WTC11 (cell line): Measurements from ENCODE around the gene CLCA1. TPM values are rescaled to one million over a fixed set of nuclear protein-coding genes. Genes with fewer than 3 reads are reported as not detected.

Source experiments
- ATAC-seq: fragments of 200-7000 bp; cut with Tn5 transposase; 2 replicates; pipeline ENCODE4 v1.10.0; 2021; ENCODE audit warnings: mild to moderate bottlenecking, moderate library complexity
- CTCF ChIA-PET: fragments of 300-600 bp; sonication (Branson Sonifier 250); formaldehyde crosslinking; loops from one replicate; lab custom pipeline; 2021; ENCODE audit warnings: antibody characterized with exemption; lab: Charles Lee
- POLR2A ChIA-PET: fragments of 350-600 bp; sonication (Branson Sonifier 250); formaldehyde crosslinking; loops from one replicate; lab custom pipeline; 2021; ENCODE audit warnings: antibody characterized with exemption; lab: Charles Lee
- DNase-seq: peaks from one replicate; pipeline ENCODE4 v3.0.0; 2021; ENCODE audit warnings: low spot score
- H3K27ac Mint-ChIP-seq: 2 replicates; pipeline ENCODE4 v1.8.0; 2021; ENCODE audit warnings: mixed read lengths
- H3K27me3 Mint-ChIP-seq: 2 replicates; pipeline ENCODE4 v1.8.0; 2021; ENCODE audit warnings: low read depth, mild to moderate bottlenecking, moderate library complexity, mixed read lengths
- H3K36me3 Mint-ChIP-seq: 2 replicates; pipeline ENCODE4 v1.8.0; 2021; ENCODE audit warnings: mixed read lengths
- H3K4me1 Mint-ChIP-seq: 2 replicates; pipeline ENCODE4 v1.8.0; 2022; ENCODE audit warnings: mixed read lengths
- H3K4me3 Mint-ChIP-seq: 2 replicates; pipeline ENCODE4 v1.8.0; 2021; ENCODE audit warnings: mild to moderate bottlenecking, moderate library complexity, mixed read lengths
- H3K9me3 Mint-ChIP-seq: 2 replicates; pipeline ENCODE4 v1.8.0; 2021; ENCODE audit warnings: mixed read lengths
- ATF1 ChIP-seq: sonication (generic); formaldehyde crosslinking; IDR thresholded peaks from 2 replicates; pipeline ENCODE4 v1.8.1; 2023; ENCODE audit warnings: mild to moderate bottlenecking, moderate library complexity, missing genetic modification reagents
- GABPB1 ChIP-seq: sonication (generic); formaldehyde crosslinking; IDR thresholded peaks from 2 replicates; pipeline ENCODE4 v1.8.1; 2023; ENCODE audit warnings: mild to moderate bottlenecking, missing genetic modification reagents
- GTF2I ChIP-seq: fragments of 250-450 bp; sonication (Bioruptor Pico); conservative IDR thresholded peaks from 2 replicates; pipeline ENCODE4 v1.4.0; 2021; ENCODE audit warnings: mild to moderate bottlenecking
- JUN ChIP-seq: sonication (generic); formaldehyde crosslinking; IDR thresholded peaks from 2 replicates; pipeline ENCODE4 v1.8.0; 2023; ENCODE audit warnings: mild to moderate bottlenecking, missing genetic modification reagents
- NR2C2 ChIP-seq: sonication (generic); formaldehyde crosslinking; IDR thresholded peaks from 2 replicates; pipeline ENCODE4 v1.8.0; 2022; ENCODE audit warnings: mild to moderate bottlenecking, missing genetic modification reagents
- NR3C1 ChIP-seq: sonication (generic); formaldehyde crosslinking; conservative IDR thresholded peaks from 2 replicates; pipeline ENCODE4 v1.8.1; 2023; ENCODE audit warnings: low read depth, mild to moderate bottlenecking, missing genetic modification reagents
- RELA ChIP-seq: sonication (generic); formaldehyde crosslinking; IDR thresholded peaks from 2 replicates; pipeline ENCODE4 v1.8.1; 2022; ENCODE audit warnings: missing genetic modification reagents, mild to moderate bottlenecking, borderline replicate concordance
- SMAD3 ChIP-seq: sonication (generic); formaldehyde crosslinking; IDR thresholded peaks from 2 replicates; pipeline ENCODE4 v1.8.0; 2022; ENCODE audit warnings: missing genetic modification reagents, mild to moderate bottlenecking, borderline replicate concordance
- SMAD4 ChIP-seq: sonication (generic); formaldehyde crosslinking; IDR thresholded peaks from 2 replicates; pipeline ENCODE4 v1.8.0; 2022; ENCODE audit warnings: mild to moderate bottlenecking, missing genetic modification reagents
- TEAD1 ChIP-seq: sonication (generic); formaldehyde crosslinking; IDR thresholded peaks from 2 replicates; pipeline ENCODE4 v1.8.0; 2022; ENCODE audit warnings: mild to moderate bottlenecking, missing genetic modification reagents
- ZNF263 ChIP-seq: sonication (generic); formaldehyde crosslinking; IDR thresholded peaks from 2 replicates; pipeline ENCODE4 v1.8.1; 2022; ENCODE audit warnings: low read depth, mild to moderate bottlenecking, moderate library complexity, missing genetic modification reagents
- ZNF416 ChIP-seq: fragments of 250-450 bp; sonication (Bioruptor Pico); IDR thresholded peaks from 2 replicates; pipeline ENCODE4 v1.9.0; 2021; ENCODE audit warnings: mild to moderate bottlenecking, inconsistent platforms
- total RNA-seq: library from RNA; stranded (reverse); gene quantifications from 3 replicates; pipeline ENCODE4 v1.2.3, GENCODE V29; 2021
- TF ChIP-seq, protein P1 (sequence below): fragments of 250-450 bp; sonication (Bioruptor Pico); IDR thresholded peaks from 2 replicates; pipeline ENCODE4 v1.9.0; 2021; ENCODE audit warnings: mild to moderate bottlenecking
- TF ChIP-seq, protein P2 (sequence below): sonication (generic); formaldehyde crosslinking; IDR thresholded peaks from 2 replicates; pipeline ENCODE4 v1.8.1; 2022; ENCODE audit warnings: low read depth, mild to moderate bottlenecking, moderate library complexity, missing genetic modification reagents, borderline replicate concordance
- TF ChIP-seq, protein P3 (sequence below): sonication (generic); formaldehyde crosslinking; IDR thresholded peaks from 2 replicates; pipeline ENCODE4 v1.8.1; 2023; ENCODE audit warnings: mild to moderate bottlenecking, missing genetic modification reagents
- TF ChIP-seq, protein P4 (sequence below): sonication (generic); formaldehyde crosslinking; conservative IDR thresholded peaks from 2 replicates; pipeline ENCODE4 v1.8.1; 2022; ENCODE audit warnings: mild to moderate bottlenecking, missing genetic modification reagents
- TF ChIP-seq, protein P5 (sequence below): sonication (generic); formaldehyde crosslinking; conservative IDR thresholded peaks from 2 replicates; pipeline ENCODE4 v1.8.1; 2023; ENCODE audit warnings: mild to moderate bottlenecking, low read depth, missing genetic modification reagents, moderate library complexity
- TF ChIP-seq, protein P6 (sequence below): fragments of 250-450 bp; sonication (Bioruptor Pico); IDR thresholded peaks from 2 replicates; pipeline ENCODE4 v1.8.0; 2021; ENCODE audit warnings: mild to moderate bottlenecking
- TF ChIP-seq, protein P7 (sequence below): sonication (generic); formaldehyde crosslinking; IDR thresholded peaks from 2 replicates; pipeline ENCODE4 v1.8.0; 2022; ENCODE audit warnings: mild to moderate bottlenecking, missing genetic modification reagents

The CLCA1 gene
- total RNA-seq, 1 experiment from 2014 or later: 0.11 TPM

DNA sequence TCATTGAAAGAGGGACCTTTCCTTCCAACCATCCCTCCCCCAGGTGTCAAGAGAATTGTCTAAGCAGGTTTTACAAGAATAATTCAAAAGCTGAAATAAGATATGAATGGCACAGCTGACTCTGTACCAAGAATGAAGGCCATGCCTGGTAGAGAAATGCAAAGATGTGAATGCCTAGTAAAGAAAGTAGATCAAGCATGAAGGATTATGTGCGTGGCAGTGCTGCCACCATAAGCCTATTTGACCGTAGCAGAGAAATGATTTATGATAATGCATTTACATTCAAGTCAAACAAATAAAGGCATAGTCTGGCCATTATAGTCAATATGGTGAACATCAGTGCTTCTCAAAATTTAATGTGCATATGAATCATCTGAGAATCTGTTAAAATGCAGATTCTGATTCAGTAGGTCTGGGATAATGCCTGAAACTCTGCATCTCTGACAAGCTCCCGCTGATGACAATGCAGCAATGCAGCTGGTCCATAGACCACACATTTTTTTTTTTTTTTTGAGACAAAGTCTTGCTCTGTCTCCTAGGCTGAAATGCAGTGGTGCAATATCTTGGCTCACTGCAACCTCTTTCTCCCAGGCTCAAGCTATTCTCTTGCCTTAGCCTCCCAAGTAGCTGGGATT is 61.6 kb downstream of the CLCA1 start (continued):
- TF ChIP-seq, protein P1, sequence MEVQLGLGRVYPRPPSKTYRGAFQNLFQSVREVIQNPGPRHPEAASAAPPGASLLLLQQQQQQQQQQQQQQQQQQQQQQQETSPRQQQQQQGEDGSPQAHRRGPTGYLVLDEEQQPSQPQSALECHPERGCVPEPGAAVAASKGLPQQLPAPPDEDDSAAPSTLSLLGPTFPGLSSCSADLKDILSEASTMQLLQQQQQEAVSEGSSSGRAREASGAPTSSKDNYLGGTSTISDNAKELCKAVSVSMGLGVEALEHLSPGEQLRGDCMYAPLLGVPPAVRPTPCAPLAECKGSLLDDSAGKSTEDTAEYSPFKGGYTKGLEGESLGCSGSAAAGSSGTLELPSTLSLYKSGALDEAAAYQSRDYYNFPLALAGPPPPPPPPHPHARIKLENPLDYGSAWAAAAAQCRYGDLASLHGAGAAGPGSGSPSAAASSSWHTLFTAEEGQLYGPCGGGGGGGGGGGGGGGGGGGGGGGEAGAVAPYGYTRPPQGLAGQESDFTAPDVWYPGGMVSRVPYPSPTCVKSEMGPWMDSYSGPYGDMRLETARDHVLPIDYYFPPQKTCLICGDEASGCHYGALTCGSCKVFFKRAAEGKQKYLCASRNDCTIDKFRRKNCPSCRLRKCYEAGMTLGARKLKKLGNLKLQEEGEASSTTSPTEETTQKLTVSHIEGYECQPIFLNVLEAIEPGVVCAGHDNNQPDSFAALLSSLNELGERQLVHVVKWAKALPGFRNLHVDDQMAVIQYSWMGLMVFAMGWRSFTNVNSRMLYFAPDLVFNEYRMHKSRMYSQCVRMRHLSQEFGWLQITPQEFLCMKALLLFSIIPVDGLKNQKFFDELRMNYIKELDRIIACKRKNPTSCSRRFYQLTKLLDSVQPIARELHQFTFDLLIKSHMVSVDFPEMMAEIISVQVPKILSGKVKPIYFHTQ (CRISPR knock-in tag): no peak
- TF ChIP-seq SMAD4 (CRISPR knock-in tag): no peak
- TF ChIP-seq NR3C1: no peak
- TF ChIP-seq TEAD1 (CRISPR knock-in tag): no peak
- TF ChIP-seq, protein P2, sequence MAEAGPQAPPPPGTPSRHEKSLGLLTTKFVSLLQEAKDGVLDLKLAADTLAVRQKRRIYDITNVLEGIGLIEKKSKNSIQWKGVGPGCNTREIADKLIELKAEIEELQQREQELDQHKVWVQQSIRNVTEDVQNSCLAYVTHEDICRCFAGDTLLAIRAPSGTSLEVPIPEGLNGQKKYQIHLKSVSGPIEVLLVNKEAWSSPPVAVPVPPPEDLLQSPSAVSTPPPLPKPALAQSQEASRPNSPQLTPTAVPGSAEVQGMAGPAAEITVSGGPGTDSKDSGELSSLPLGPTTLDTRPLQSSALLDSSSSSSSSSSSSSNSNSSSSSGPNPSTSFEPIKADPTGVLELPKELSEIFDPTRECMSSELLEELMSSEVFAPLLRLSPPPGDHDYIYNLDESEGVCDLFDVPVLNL (CRISPR knock-in tag): no peak
- TF ChIP-seq, protein P3, sequence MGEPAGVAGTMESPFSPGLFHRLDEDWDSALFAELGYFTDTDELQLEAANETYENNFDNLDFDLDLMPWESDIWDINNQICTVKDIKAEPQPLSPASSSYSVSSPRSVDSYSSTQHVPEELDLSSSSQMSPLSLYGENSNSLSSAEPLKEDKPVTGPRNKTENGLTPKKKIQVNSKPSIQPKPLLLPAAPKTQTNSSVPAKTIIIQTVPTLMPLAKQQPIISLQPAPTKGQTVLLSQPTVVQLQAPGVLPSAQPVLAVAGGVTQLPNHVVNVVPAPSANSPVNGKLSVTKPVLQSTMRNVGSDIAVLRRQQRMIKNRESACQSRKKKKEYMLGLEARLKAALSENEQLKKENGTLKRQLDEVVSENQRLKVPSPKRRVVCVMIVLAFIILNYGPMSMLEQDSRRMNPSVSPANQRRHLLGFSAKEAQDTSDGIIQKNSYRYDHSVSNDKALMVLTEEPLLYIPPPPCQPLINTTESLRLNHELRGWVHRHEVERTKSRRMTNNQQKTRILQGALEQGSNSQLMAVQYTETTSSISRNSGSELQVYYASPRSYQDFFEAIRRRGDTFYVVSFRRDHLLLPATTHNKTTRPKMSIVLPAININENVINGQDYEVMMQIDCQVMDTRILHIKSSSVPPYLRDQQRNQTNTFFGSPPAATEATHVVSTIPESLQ (CRISPR knock-in tag): no peak

DNA sequence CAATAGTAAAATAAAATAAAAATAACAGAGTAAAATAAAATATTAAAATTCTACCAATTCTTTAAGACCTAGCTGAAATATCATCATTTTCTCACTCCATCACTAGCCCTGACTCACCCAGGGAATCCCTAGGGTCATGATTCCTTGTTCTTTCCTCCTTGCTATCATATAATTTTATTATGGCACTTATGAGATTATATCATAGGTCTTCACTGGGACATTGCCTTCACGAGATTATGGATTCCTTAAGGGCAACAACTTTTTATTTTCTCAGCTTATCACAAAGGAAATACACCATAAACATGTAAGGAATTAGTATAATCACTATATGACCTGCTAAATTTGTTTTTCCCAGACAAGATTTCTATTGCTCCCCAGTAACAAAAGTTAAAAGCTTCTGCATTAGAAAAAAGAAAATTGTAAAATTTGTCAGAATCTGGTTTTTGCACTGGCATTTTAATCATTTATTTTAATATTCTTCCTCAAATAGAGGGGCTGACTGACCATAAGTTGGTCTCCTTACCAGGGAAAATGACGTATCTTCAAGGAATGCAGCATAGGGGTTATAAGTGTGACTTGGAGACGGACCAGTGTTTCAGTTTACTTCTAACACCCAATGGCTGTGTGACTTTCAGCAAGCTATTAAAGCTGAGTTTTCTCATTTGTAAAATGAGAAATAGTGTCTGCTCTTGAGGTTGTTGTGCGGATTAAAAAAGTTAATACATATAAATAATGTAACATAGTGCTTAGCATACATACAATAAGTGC is 69.4 kb downstream of the CLCA1 start:
- Mint-ChIP-seq H3K4me1 (peaks cover under 1% of the 10 kb centered on the region), H3K36me3 (no peaks in the 10 kb centered on the region), H3K9me3 (no peaks in the 10 kb centered on the region), H3K27me3 (no peaks in the 10 kb centered on the region), H3K27ac (no peak overlapping the region), H3K4me3 (no peak overlapping the region)
- CTCF ChIA-PET: no interaction called here
- ATAC-seq (no peak), DNase-seq (no peak)
- no peak for TF ChIP-seq RELA (CRISPR knock-in tag)
- TF ChIP-seq, protein P4, sequence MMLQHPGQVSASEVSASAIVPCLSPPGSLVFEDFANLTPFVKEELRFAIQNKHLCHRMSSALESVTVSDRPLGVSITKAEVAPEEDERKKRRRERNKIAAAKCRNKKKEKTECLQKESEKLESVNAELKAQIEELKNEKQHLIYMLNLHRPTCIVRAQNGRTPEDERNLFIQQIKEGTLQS (CRISPR knock-in tag): no peak
- POLR2A ChIA-PET: no interaction called here

DNA sequence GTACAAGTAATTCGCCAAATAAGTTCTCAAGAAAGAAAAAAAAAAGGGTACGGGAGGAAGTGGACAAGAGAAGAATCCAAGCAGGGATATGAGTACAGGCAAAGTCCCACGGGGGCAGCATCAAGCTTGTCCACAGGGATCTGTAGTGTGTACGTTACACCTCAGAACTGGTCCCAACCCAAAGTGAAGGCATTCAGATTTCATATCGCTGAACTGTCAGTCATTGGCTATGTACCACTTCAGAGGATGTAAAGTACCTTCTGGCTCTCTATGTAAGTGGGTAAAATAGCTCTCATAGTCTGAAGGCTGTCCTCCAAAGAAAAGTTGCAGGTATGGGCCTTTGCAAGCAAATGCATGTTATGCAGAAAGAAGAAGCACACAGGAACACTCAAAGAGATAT is 70.0 kb downstream of the CLCA1 start:
- H3K4me1 Mint-ChIP-seq: peaks cover 3% of the 10 kb centered on the region
- TF ChIP-seq GABPB1 (CRISPR knock-in tag) (no peak), NR2C2 (CRISPR knock-in tag) (no peak), ZNF263 (CRISPR knock-in tag) (no peak), ATF1 (CRISPR knock-in tag) (no peak), GTF2I (CRISPR knock-in tag) (no peak), ZNF416 (CRISPR knock-in tag) (no peak), SMAD3 (CRISPR knock-in tag) (no peak), JUN (CRISPR knock-in tag) (no peak)
- TF ChIP-seq, protein P5, sequence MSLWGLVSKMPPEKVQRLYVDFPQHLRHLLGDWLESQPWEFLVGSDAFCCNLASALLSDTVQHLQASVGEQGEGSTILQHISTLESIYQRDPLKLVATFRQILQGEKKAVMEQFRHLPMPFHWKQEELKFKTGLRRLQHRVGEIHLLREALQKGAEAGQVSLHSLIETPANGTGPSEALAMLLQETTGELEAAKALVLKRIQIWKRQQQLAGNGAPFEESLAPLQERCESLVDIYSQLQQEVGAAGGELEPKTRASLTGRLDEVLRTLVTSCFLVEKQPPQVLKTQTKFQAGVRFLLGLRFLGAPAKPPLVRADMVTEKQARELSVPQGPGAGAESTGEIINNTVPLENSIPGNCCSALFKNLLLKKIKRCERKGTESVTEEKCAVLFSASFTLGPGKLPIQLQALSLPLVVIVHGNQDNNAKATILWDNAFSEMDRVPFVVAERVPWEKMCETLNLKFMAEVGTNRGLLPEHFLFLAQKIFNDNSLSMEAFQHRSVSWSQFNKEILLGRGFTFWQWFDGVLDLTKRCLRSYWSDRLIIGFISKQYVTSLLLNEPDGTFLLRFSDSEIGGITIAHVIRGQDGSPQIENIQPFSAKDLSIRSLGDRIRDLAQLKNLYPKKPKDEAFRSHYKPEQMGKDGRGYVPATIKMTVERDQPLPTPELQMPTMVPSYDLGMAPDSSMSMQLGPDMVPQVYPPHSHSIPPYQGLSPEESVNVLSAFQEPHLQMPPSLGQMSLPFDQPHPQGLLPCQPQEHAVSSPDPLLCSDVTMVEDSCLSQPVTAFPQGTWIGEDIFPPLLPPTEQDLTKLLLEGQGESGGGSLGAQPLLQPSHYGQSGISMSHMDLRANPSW (CRISPR knock-in tag): no peak
- TF ChIP-seq, protein P6, sequence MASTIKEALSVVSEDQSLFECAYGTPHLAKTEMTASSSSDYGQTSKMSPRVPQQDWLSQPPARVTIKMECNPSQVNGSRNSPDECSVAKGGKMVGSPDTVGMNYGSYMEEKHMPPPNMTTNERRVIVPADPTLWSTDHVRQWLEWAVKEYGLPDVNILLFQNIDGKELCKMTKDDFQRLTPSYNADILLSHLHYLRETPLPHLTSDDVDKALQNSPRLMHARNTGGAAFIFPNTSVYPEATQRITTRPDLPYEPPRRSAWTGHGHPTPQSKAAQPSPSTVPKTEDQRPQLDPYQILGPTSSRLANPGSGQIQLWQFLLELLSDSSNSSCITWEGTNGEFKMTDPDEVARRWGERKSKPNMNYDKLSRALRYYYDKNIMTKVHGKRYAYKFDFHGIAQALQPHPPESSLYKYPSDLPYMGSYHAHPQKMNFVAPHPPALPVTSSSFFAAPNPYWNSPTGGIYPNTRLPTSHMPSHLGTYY: no peak
- TF ChIP-seq, protein P7, sequence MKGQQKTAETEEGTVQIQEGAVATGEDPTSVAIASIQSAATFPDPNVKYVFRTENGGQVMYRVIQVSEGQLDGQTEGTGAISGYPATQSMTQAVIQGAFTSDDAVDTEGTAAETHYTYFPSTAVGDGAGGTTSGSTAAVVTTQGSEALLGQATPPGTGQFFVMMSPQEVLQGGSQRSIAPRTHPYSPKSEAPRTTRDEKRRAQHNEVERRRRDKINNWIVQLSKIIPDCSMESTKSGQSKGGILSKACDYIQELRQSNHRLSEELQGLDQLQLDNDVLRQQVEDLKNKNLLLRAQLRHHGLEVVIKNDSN: no peak
- POLR2A ChIA-PET: no interaction called here
- CTCF ChIA-PET: no interaction called here
- H3K36me3 Mint-ChIP-seq: no peaks in the 10 kb centered on the region
- no peaks in the 10 kb centered on the region for H3K9me3 Mint-ChIP-seq
- H3K27ac Mint-ChIP-seq: no peak overlapping the region
- no peak overlapping the region for H3K4me3 Mint-ChIP-seq
- H3K27me3 Mint-ChIP-seq: no peaks in the 10 kb centered on the region
- no peak for DNase-seq
- no peak for ATAC-seq
